HG03432 (cell line): ENCODE measurements around the gene ERVK3-1.
"Not testable (repeated sequence)": the region's sequence is repeated elsewhere in the genome, so short reads cannot be mapped to it uniquely, and the experiment has no call there.

Source experiments
- ATAC-seq: cut with Tn5 transposase; IDR thresholded peaks from one replicate; pipeline ENCODE4 v1.9.1; 2021; ENCODE audit warnings: mild to moderate bottlenecking, moderate library complexity; ENCODE audit not compliant: unreplicated experiment

ERVK3-1 gene

GRCh38 chr19:58305065-58305931 is at the start of gene ERVK3-1:
Gene ERVK3-1, plus strand, starts transcription at chr19:58305377. Its CDS starts 6,792 bp downstream, at chr19:58312169.
- peak; percentile 97 for ATAC-seq

- not testable (repeated sequence) for ATAC-seq
Observed at GRCh38 chr19:58258259-58258658, 46.9 kb upstream of the ERVK3-1 start.

GRCh38 chr19:58261600-58261967 is 43.6 kb upstream of the ERVK3-1 start:
- ATAC-seq, result no peak

GRCh38 chr19:58261968-58262921 is 42.9 kb upstream of the ERVK3-1 start:
- ATAC-seq, result no peak

- ATAC-seq, result no peak
Observed at GRCh38 chr19:58262922-58263296, 42.3 kb upstream of the ERVK3-1 start.

- no peak for ATAC-seq
Observed at GRCh38 chr19:58265100-58265499, 40.1 kb upstream of the ERVK3-1 start.

GRCh38 chr19:58268344-58268743 is 36.8 kb upstream of the ERVK3-1 start:
- no peak for ATAC-seq

- ATAC-seq, result no peak
Observed at GRCh38 chr19:58274771-58275201, 30.4 kb upstream of the ERVK3-1 start.

- ATAC-seq, result no peak
Observed at GRCh38 chr19:58275564-58275963, 29.6 kb upstream of the ERVK3-1 start.

GRCh38 chr19:58277197-58277596 is 28.0 kb upstream of the ERVK3-1 start:
- no peak for ATAC-seq

- no peak for ATAC-seq
Observed at GRCh38 chr19:58277748-58278540, 27.2 kb upstream of the ERVK3-1 start.

GRCh38 chr19:58278541-58279041 is 26.6 kb upstream of the ERVK3-1 start, which contains the start of gene ZNF8:
Gene ZNF8, plus strand, starts transcription at chr19:58278955. Its CDS starts 127 bp downstream, at chr19:58279082.
- peak; percentile 93 for ATAC-seq

- ATAC-seq, result peak; percentile 34
Observed at GRCh38 chr19:58279042-58279924, 25.9 kb upstream of the ERVK3-1 start.

GRCh38 chr19:58279925-58280316 is 25.3 kb upstream of the ERVK3-1 start:
- no peak for ATAC-seq

- no peak for ATAC-seq
Observed at GRCh38 chr19:58284199-58284598, 21.0 kb upstream of the ERVK3-1 start.

- no peak for ATAC-seq
Observed at GRCh38 chr19:58291943-58292342, 13.2 kb upstream of the ERVK3-1 start.

GRCh38 chr19:58294743-58295374 is 10.3 kb upstream of the ERVK3-1 start:
- no peak for ATAC-seq

GRCh38 chr19:58296104-58296503 is 9.1 kb upstream of the ERVK3-1 start:
- ATAC-seq, result no peak

- no peak for ATAC-seq
Observed at GRCh38 chr19:58300620-58301019, 4.6 kb upstream of the ERVK3-1 start.
